Smooth muscle cell (in vitro differentiated cells): ENCODE data around the gene TBCC. TPM values are rescaled to one million over a fixed set of nuclear protein-coding genes. Genes with fewer than 3 reads are reported as not detected.

Source experiments
- DNase-seq: peaks from one replicate; lab custom pipeline; 2025; ENCODE audit not compliant: unreplicated experiment; lab: John Stamatoyannopoulos, UW
- H2AFZ ChIP-seq: fragments of 200-600 bp; sonication (generic); 2 replicates; pipeline ENCODE4 v1.6.0; 2016; ENCODE audit warnings: antibody characterized with exemption, low read depth, mild to moderate bottlenecking
- H3F3A ChIP-seq: fragments of 200-600 bp; sonication (generic); 2 replicates; pipeline ENCODE4 v1.6.0; 2017; ENCODE audit warnings: antibody characterized with exemption, low read depth
- H3K27ac ChIP-seq: fragments of 200-600 bp; sonication (generic); 2 replicates; pipeline ENCODE4 v1.5.1; 2016; ENCODE audit warnings: low read depth, mild to moderate bottlenecking
- H3K27me3 ChIP-seq: fragments of 200-600 bp; sonication (generic); 2 replicates; pipeline ENCODE4 v1.6.1; 2016; ENCODE audit warnings: low read depth, mild to moderate bottlenecking
- H3K36me3 ChIP-seq: fragments of 200-600 bp; sonication (generic); 2 replicates; pipeline ENCODE4 v1.5.1; 2016; ENCODE audit warnings: low read depth
- H3K4me1 ChIP-seq: fragments of 200-600 bp; sonication (generic); 2 replicates; pipeline ENCODE4 v1.5.1; 2016; ENCODE audit warnings: low read depth
- H3K4me2 ChIP-seq: fragments of 200-600 bp; sonication (generic); 2 replicates; pipeline ENCODE4 v1.6.0; 2016; ENCODE audit warnings: mild to moderate bottlenecking
- H3K4me3 ChIP-seq: fragments of 200-600 bp; sonication (generic); 2 replicates; pipeline ENCODE4 v1.5.1; 2016; ENCODE audit warnings: mild to moderate bottlenecking
- H3K79me2 ChIP-seq: fragments of 200-600 bp; sonication (generic); 2 replicates; pipeline ENCODE4 v1.6.0; 2016; ENCODE audit warnings: low read depth, mild to moderate bottlenecking
- H3K9ac ChIP-seq: fragments of 200-600 bp; sonication (generic); 2 replicates; pipeline ENCODE4 v1.6.0; 2016; ENCODE audit warnings: low read depth
- H3K9me3 ChIP-seq: fragments of 200-600 bp; sonication (generic); replicated peaks from 2 replicates; pipeline ENCODE4 v1.5.1; 2016; ENCODE audit warnings: low read depth
- H4K20me1 ChIP-seq: fragments of 200-600 bp; sonication (generic); 2 replicates; pipeline ENCODE4 v1.6.0; 2016; ENCODE audit warnings: low read depth
- CTCF ChIP-seq: fragments of 200-600 bp; sonication (generic); IDR thresholded peaks from 2 replicates; pipeline ENCODE4 v1.5.1; 2017; ENCODE audit warnings: borderline replicate concordance, mild to moderate bottlenecking, antibody characterized with exemption; ENCODE audit not compliant: insufficient read depth, poor library complexity, severe bottlenecking
- WGBS: methylation state at CpG from one replicate; pipeline ENCODE4 v1.1.7; 2016; ENCODE audit warnings: low lambda C conversion rate; 5-methylcytosine and 5-hydroxymethylcytosine counted together
- polyA plus RNA-seq: library from polyadenylated mRNA; unstranded; fragments of >200 nt; fragmentation: Nextera tagmentation; extraction: Ambion mirVana; gene quantifications from 2 replicates; pipeline ENCODE4 v1.2.1, GENCODE V29; 2016
- total RNA-seq: library from RNA; depleted of rRNA; stranded (reverse); fragments of >200 nt; gene quantifications from 2 replicates; pipeline ENCODE4 v1.2.3, GENCODE V29; 2014

TBCC gene
- total and polyA plus RNA-seq, 2 experiments from 2014 or later = 30.1 to 31.8 TPM

GRCh38 chr6:42761287-42762067 lies 15.6 kb upstream of the TBCC start:
- no peaks in the 10 kb centered on the region for H3K4me1 ChIP-seq
- no peaks in the 10 kb centered on the region for H3K36me3 ChIP-seq
- DNase-seq = no peak
- 89% methylated on average over 8 of the region's 8 CpGs for WGBS
- no peak for TF ChIP-seq CTCF
- no peaks in the 10 kb centered on the region for H3K79me2 ChIP-seq
- H3K27ac ChIP-seq = no peak overlapping the region
- no peak overlapping the region for H3K4me2 ChIP-seq
- no peaks in the 10 kb centered on the region for H3F3A ChIP-seq
- H3K9me3 ChIP-seq = no peaks in the 10 kb centered on the region
- H3K4me3 ChIP-seq = no peak overlapping the region
- H3K9ac ChIP-seq = no peak overlapping the region
- H2AFZ ChIP-seq = no peak overlapping the region
- no peaks in the 10 kb centered on the region for H4K20me1 ChIP-seq
- H3K27me3 ChIP-seq = no peaks in the 10 kb centered on the region

DNA sequence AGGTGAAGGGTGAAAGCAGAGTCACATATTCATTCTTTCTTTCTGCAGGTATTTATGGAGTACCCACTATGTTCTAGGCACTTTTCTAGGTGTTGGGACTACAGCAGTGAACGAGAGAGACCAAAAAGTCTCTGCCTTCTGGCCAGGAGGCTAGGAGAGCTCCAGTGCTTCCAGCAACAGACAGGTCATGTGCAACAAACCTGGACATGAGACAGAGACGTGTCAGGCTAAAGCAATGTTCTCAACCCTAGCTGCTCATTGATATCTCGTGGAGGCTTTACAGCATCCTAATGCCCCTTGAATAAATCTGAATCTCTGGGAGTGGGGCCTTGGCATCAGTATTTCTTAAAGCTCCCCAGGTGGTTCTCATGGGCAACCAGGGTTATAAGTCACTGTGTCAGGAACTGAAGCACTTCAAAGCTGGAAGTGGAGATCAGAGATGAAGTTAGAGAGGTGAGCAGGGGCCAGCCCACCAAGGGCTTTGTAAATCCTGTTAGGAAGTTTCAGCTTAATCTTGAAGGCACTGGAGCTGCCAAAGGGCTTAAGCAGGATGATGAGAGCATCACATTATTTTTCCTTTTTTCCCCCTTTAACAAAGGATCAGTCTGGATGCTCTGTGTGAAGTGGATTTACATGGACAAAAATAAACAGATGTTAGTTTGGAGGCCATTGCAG lies 13.0 kb upstream of the TBCC start:
- peaks cover 3% of the 10 kb centered on the region for H4K20me1 ChIP-seq
- no peaks in the 10 kb centered on the region for H3F3A ChIP-seq
- H3K9me3 ChIP-seq = no peaks in the 10 kb centered on the region
- H3K4me3 ChIP-seq = no peak overlapping the region
- no peak for DNase-seq
- no peaks in the 10 kb centered on the region for H3K79me2 ChIP-seq
- no peak overlapping the region for H3K27ac ChIP-seq
- H3K4me2 ChIP-seq = no peak overlapping the region
- H2AFZ ChIP-seq = no peak overlapping the region
- H3K4me1 ChIP-seq = no peaks in the 10 kb centered on the region
- no peak for TF ChIP-seq CTCF
- H3K36me3 ChIP-seq = no peaks in the 10 kb centered on the region
- 89% methylated on average over 3 of the region's 3 CpGs for WGBS
- H3K27me3 ChIP-seq = no peaks in the 10 kb centered on the region
- no peak overlapping the region for H3K9ac ChIP-seq

- no peak for TF ChIP-seq CTCF
- Histone ChIP-seq H3K4me1 (no peaks in the 10 kb centered on the region), H4K20me1 (peaks cover 3% of the 10 kb centered on the region), H3K79me2 (no peaks in the 10 kb centered on the region), H2AFZ (no peak overlapping the region), H3K4me3 (no peak overlapping the region), H3F3A (no peaks in the 10 kb centered on the region), H3K27me3 (no peaks in the 10 kb centered on the region), H3K9ac (no peak overlapping the region), H3K36me3 (no peaks in the 10 kb centered on the region), H3K4me2 (no peak overlapping the region), H3K9me3 (no peaks in the 10 kb centered on the region), H3K27ac (no peak overlapping the region)
- WGBS = 93% methylated on average over 2 of the region's 7 CpGs
- DNase-seq = no peak
Measured at GRCh38 chr6:42756722-42757121, 10.8 kb upstream of the TBCC start.
